ENCODE data around the gene PRKCE. TPM values are rescaled to one million over a fixed set of nuclear protein-coding genes. Genes with fewer than 3 reads are reported as not detected.

Gene PRKCE
- total and polyA plus RNA-seq, 4 donors = 2.5 to 38.6 (median 5.8) TPM

DNA sequence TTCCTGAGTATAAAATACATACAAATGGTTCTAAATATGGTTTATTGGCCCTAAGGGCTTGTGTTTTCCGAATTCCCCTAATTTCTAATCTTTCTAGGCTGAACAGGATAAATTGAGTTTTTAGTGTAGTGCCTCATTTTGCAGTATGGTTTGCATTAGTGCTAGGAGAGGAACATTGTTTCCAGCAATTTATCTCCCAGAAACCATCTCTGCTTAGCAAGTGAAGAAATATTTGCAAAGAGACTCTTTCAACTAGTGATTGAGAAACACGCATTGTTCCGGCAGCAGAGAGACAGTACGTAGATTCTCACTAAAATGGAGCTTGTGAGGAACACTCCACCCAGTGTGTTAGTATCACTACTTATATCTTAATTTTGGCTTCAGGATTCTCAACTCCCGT lies 468.0 kb downstream of the PRKCE start:
- Histone ChIP-seq H3K9me3 (ENCODE audit: control insufficient read depth in 4 of 4, low read length in 3 of 4) (no peaks in the 10 kb centered on the region), H3K27me3 (ENCODE audit: control insufficient read depth in 4 of 4, insufficient read depth in 4 of 4, low read length in 3 of 4) (no peaks in the 10 kb centered on the region), H3K27ac (ENCODE audit: low read depth in 1 of 2, low read length in 2 of 2) (peak overlapping the region; percentile 37 to 56), H3K4me1 (ENCODE audit: control insufficient read depth in 4 of 4, insufficient read depth in 4 of 4, low read length in 3 of 4) (peaks cover 0 to 3% (median 0%) of the 10 kb centered on the region in 4 donors), H3K36me3 (ENCODE audit: control insufficient read depth in 4 of 4, insufficient read depth in 3 of 4, low read depth in 1 of 4, low read length in 3 of 4) (no peaks in the 10 kb centered on the region), H3K4me3 (ENCODE audit: low read depth in 1 of 3, low read length in 3 of 3) (no peak overlapping the region), H3K9ac (ENCODE audit: low read depth in 1 of 2, low read length in 2 of 2) (no peak overlapping the region)
- no peak for DNase-seq (ENCODE audit: low spot score)
- TF ChIP-seq, protein P1, sequence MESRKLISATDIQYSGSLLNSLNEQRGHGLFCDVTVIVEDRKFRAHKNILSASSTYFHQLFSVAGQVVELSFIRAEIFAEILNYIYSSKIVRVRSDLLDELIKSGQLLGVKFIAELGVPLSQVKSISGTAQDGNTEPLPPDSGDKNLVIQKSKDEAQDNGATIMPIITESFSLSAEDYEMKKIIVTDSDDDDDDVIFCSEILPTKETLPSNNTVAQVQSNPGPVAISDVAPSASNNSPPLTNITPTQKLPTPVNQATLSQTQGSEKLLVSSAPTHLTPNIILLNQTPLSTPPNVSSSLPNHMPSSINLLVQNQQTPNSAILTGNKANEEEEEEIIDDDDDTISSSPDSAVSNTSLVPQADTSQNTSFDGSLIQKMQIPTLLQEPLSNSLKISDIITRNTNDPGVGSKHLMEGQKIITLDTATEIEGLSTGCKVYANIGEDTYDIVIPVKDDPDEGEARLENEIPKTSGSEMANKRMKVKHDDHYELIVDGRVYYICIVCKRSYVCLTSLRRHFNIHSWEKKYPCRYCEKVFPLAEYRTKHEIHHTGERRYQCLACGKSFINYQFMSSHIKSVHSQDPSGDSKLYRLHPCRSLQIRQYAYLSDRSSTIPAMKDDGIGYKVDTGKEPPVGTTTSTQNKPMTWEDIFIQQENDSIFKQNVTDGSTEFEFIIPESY (IDR thresholded peaks at IDR 0.05) = no peak
- 74% methylated on average over 5 of the region's 5 CpGs for WGBS

DNA sequence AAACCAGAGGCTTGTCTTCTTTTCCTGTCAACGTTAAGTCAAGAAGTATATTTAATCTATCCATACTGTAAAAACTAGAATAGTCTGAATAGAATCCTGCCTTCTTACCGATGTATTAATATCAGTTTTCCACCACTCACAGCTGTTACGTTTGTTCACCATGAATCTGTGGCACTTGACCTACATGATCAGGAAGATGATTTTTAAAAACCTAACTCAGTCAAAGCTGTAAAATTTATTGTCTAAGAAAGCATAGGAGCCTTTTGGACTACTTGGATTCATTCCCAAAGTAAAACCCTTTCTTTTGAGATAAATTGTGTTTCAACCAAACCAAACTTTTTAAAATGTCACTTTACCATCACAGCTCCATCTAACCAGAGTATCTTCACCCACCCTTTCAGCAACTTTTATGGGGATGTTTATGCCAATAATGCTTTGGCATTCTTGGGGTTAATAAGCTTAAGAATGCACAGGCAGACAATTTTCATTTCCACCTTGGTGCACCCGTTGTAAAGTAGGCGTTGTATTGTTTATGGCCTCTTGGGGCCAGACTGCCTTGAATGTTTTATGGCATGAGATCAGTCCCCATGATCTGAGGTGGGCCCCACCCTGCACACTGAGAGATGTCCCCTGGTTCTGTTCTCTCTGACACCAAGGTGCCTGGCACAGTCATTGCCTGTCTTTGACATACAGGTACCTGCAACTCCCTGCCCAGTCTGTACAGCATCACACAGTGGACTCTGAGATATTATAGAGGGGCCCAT lies 469.5 kb downstream of the PRKCE start:
- peaks cover 0 to 3% (median 0%) of the 10 kb centered on the region in 4 donors for H3K4me1 ChIP-seq (ENCODE audit: control insufficient read depth in 4 of 4, insufficient read depth in 4 of 4, low read length in 3 of 4)
- no peak overlapping the region for H3K27ac ChIP-seq (ENCODE audit: low read depth in 1 of 2, low read length in 2 of 2)

More for the DNA sequence above, 469.5 kb downstream of the PRKCE start:
- WGBS = 69% methylated on average over 5 of the region's 5 CpGs
- Histone ChIP-seq H3K4me3 (ENCODE audit: low read depth in 1 of 3, low read length in 3 of 3) (no peak overlapping the region), H3K9ac (ENCODE audit: low read depth in 1 of 2, low read length in 2 of 2) (no peak overlapping the region), H3K27me3 (ENCODE audit: control insufficient read depth in 4 of 4, insufficient read depth in 4 of 4, low read length in 3 of 4) (no peaks in the 10 kb centered on the region), H3K9me3 (ENCODE audit: control insufficient read depth in 4 of 4, low read length in 3 of 4) (no peaks in the 10 kb centered on the region), H3K36me3 (ENCODE audit: control insufficient read depth in 4 of 4, insufficient read depth in 3 of 4, low read depth in 1 of 4, low read length in 3 of 4) (peaks cover 0 to 1% (median 0%) of the 10 kb centered on the region in 4 donors)
- TF ChIP-seq FOXA1 (IDR thresholded peaks at IDR 0.05) = no peak
- no peak for TF ChIP-seq JUND (IDR thresholded peaks at IDR 0.05)
- TF ChIP-seq, protein P2, sequence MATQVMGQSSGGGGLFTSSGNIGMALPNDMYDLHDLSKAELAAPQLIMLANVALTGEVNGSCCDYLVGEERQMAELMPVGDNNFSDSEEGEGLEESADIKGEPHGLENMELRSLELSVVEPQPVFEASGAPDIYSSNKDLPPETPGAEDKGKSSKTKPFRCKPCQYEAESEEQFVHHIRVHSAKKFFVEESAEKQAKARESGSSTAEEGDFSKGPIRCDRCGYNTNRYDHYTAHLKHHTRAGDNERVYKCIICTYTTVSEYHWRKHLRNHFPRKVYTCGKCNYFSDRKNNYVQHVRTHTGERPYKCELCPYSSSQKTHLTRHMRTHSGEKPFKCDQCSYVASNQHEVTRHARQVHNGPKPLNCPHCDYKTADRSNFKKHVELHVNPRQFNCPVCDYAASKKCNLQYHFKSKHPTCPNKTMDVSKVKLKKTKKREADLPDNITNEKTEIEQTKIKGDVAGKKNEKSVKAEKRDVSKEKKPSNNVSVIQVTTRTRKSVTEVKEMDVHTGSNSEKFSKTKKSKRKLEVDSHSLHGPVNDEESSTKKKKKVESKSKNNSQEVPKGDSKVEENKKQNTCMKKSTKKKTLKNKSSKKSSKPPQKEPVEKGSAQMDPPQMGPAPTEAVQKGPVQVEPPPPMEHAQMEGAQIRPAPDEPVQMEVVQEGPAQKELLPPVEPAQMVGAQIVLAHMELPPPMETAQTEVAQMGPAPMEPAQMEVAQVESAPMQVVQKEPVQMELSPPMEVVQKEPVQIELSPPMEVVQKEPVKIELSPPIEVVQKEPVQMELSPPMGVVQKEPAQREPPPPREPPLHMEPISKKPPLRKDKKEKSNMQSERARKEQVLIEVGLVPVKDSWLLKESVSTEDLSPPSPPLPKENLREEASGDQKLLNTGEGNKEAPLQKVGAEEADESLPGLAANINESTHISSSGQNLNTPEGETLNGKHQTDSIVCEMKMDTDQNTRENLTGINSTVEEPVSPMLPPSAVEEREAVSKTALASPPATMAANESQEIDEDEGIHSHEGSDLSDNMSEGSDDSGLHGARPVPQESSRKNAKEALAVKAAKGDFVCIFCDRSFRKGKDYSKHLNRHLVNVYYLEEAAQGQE (IDR thresholded peaks at IDR 0.05) = no peak
- TF ChIP-seq SP1 (IDR thresholded peaks at IDR 0.05) = no peak
- TF ChIP-seq, protein P3, sequence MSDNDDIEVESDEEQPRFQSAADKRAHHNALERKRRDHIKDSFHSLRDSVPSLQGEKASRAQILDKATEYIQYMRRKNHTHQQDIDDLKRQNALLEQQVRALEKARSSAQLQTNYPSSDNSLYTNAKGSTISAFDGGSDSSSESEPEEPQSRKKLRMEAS (IDR thresholded peaks at IDR 0.05) = no peak
- TF ChIP-seq TAF1 (conservative IDR thresholded peaks at IDR 0.05) = no peak
- TF ChIP-seq FOXA2 (IDR thresholded peaks at IDR 0.05) = no peak
- TF ChIP-seq, protein P4, sequence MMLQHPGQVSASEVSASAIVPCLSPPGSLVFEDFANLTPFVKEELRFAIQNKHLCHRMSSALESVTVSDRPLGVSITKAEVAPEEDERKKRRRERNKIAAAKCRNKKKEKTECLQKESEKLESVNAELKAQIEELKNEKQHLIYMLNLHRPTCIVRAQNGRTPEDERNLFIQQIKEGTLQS (IDR thresholded peaks at IDR 0.05) = no peak
- TF ChIP-seq GABPA (IDR thresholded peaks at IDR 0.05 in 1 of 2, conservative IDR thresholded peaks at IDR 0.05 in 1 of 2) = no peak
- TF ChIP-seq, protein P1 (IDR thresholded peaks at IDR 0.05) = no peak
- no peak for TF ChIP-seq RAD21 (IDR thresholded peaks at IDR 0.05)
- no peak for TF ChIP-seq RXRA (IDR thresholded peaks at IDR 0.05)
- TF ChIP-seq NR2F2 (IDR thresholded peaks at IDR 0.05) = no peak
- TF ChIP-seq YY1 (IDR thresholded peaks at IDR 0.05) = no peak
- TF ChIP-seq EGR1 (IDR thresholded peaks at IDR 0.05; ENCODE audit: low read depth in 2 of 2) = no peak
- DNase-seq (ENCODE audit: low spot score) = no peak

All from liver (tissue), 9 donors.